GM19324 (cell line): ENCODE data around the gene MYG1.
"Not testable (repeated sequence)": the region's sequence is repeated elsewhere in the genome, so short reads cannot be mapped to it uniquely, and the experiment has no call there.

ENCODE experiments used
- ATAC-seq: cut with Tn5 transposase; IDR thresholded peaks from one replicate; pipeline ENCODE4 v1.9.1; 2021; ENCODE audit warnings: mild to moderate bottlenecking, moderate library complexity; ENCODE audit not compliant: unreplicated experiment, low FRiP score

MYG1 gene

DNA sequence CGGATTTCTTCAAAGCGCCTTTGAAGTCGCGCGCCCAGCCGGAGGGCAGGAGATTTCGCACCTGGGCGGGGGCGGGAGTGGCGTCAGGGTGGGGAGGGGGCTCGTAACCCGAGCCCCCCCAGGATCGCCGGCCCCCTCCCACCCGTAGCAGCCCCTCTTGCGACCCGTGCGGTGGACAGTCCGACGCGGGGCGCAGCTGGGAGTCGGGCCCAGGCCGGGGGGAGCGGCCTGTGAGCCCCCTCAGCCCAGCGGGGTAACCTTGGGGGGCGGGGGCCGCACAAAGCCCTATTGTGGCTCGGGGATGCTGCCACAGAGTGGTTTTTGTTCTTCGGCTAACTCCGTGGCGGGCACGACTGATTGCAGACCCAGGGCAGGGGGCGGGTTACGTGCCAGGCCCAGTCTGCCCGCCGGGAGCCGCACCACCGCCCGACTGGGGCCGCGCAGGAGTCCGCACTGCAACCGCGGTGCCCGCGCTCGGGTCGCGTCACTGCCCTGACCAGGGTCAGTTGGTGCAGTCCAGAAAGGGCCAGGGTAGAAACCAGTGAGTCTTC, 26.1 kb downstream of the MYG1 start:
- no peak for ATAC-seq

DNA sequence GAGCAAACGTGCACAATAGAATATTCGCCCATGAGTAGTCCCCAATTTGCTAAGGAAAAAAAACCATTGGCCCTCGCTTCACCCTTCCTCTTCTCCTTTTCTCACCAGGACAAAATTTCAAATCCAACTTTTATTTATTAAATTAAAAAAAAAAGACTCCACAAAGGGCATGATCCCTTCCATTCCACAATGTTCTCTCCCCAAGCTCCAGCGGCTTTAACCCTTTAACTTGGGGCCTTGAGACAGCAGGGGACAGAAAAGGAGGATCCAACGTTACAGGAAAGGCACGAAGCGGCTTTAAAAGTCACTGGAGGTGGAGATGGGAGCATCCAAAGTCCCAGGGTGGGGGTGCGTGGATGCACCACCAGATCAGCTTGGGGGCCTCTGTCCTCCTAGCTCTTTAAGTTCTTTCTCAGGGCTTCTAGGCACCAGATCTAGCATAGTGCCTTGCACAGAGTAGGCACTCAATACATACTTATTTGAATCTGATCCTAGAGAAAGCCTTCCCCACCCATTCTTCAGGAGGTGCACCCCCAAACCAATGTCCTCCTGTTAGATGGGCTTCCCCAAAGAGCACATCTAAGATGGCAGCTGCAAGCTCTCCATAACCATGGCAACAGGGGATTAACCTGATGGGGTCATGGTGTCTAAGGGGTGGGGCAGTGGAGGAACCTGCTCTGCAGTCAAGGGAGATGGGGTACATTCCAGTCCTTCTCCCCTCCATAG, 27.1 kb downstream of the MYG1 start:
- ATAC-seq: no peak

GRCh38 chr12:53327435-53328042, 28.0 kb downstream of the MYG1 start:
- no peak for ATAC-seq

- ATAC-seq: no peak
Observed at GRCh38 chr12:53328043-53328435, 28.5 kb downstream of the MYG1 start.

- no peak for ATAC-seq
Observed at GRCh38 chr12:53330671-53331070, 31.2 kb downstream of the MYG1 start.

DNA sequence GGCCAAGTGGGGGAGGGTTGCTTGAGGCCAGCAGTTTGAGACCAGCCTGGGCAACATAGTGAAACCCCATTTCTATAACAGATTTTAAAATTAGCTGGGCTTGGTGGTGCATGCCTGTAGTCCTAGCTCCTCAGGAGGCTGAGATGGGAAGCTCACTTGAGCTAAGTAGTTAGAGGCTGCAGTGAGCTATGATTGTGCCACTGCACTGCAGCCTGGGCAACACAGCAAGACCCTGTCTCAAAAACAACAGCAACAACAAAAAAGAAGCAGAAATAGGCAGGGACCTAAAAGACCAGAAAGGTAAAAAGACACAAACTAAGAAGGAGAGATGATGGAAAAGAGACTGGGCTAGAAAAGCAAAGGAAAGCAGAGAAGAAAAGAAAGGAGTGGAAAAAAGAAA, 32.8 kb downstream of the MYG1 start:
- ATAC-seq: not testable (repeated sequence)

- no peak for ATAC-seq
Observed at GRCh38 chr12:53332744-53333143, 33.2 kb downstream of the MYG1 start.

GRCh38 chr12:53333289-53333688, 33.8 kb downstream of the MYG1 start:
- ATAC-seq: no peak

DNA sequence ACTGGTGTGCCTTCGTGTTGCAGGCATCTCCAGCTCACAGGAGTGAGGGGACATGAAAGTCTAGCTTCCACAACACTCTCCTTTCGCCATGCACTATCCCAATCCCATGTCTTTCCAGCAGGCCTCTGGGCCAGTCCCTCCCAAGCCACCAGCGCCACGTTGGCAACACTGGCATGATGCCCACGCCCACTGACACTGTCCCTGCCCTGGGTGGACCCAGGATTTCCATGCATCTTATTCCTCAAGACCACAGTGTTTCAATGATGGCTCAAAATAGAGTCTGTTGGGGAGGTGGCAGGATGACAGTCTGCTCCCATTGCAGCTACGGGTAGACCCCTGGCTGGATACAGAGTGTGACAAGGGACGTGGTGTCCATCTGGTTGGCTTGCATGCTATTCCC, 34.4 kb downstream of the MYG1 start:
- no peak for ATAC-seq

- ATAC-seq: no peak
Observed at GRCh38 chr12:53334822-53335221, 35.3 kb downstream of the MYG1 start.

DNA sequence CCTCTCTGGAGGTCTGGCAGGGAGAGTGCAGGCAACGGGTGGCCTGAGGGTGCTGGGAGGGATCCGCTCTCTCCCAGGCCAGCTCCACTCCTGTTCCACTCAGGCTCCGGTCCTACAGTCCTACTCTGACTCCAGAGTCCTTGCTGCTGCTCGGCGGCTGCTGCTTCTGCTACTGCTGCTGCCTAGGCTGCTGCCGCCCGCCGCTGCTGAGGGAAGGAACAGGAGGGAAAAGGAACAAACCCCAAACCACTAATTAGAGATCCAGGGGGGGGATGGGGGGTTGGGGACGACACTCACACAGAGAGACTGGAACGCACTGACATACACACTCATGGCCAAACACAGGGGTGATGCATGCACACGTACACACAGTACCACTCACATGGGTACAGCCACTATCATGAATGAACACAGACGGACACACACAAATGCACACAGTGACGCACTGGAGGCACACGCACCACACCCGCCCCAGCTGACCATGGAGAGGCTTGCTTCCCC, 36.7 kb downstream of the MYG1 start, which contains the start of gene SP7:
Gene SP7, minus strand, starts transcription at position 174 of the 501 bp plus-strand sequence. CDS start 708 bp downstream, outside the sequence.
- ATAC-seq: no peak

GRCh38 chr12:53338017-53338416, 38.5 kb downstream of the MYG1 start:
- ATAC-seq: no peak

DNA sequence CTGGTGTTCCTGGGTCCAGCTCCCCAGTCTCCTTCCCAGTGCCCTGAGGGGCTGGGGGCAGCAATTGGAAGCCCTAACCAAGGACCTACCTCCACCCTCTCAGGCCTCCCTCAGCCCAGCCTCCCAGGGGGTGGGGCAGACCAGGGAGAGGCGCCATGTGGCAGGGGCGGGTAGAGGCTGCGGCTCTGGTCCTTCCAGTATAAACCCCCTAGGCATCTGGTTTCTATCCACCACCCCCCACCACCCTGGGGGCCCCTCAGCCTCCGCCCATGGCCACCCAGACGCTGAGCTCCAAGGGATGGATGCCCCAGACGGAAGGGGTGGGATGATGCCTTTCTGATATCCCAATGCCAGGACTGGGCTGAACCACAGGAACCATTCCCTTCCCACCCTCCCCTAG, 39.4 kb downstream of the MYG1 start:
- no peak for ATAC-seq

DNA sequence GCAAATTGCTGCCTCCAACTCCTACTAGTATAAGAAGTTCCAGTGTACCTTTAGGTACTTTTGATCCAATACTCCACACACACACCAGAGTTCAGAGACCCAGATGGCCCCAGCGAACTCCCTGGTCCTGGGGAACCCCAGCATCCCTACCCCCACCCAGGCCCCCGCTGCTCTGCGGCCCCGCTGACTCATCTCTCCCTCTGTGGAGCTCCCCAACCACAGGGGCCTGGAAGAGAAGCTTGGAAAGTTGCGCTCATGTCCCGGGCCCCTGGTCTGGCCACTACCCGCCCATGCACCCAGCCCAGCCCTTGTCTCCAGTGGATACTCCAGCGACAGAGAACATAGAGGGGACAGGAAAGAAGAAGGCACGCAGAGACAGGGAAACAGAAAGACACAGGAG, 40.9 kb downstream of the MYG1 start:
- ATAC-seq: no peak

- no peak for ATAC-seq
Observed at GRCh38 chr12:53343449-53343848, 44.0 kb downstream of the MYG1 start.

- ATAC-seq: no peak
Observed at GRCh38 chr12:53343969-53344368, 44.5 kb downstream of the MYG1 start.

- no peak for ATAC-seq
Observed at GRCh38 chr12:53344487-53344823, 45.0 kb downstream of the MYG1 start.

GRCh38 chr12:53344824-53345485, 45.5 kb downstream of the MYG1 start:
- ATAC-seq: peak; percentile 60

DNA sequence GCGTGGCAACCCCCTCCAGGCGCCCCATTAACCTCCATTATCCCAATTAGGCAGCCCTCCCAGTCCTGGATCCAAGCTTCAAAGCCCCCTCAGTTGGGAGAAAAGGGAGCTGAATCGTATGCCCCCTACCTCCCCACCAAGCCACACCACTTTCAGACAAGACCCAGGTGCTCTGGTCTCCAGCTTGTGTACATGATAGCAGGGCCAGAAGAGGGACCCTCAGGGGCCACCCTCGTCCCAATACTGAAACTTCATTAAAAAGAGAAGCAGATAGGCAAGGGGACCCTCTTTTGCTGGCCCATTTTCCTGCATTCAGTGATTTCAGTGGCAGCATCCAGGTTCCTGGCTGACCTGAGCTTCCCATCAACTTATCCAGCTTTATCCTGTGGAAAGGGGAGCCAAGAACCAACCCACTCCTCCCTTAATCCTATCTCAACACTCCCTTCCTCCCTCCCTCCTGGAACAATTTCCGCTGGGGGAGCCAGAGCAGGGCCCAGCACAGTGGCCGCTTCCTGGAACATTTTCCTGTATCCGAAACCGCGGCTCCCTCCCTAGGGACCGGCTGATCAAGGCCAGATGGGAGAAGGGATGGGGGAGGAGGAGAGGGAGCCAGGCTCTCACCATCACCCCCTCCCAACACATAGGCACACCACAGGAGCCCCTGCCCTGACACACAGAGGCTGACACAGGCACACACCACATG, 46.1 kb downstream of the MYG1 start:
- ATAC-seq: no peak

GRCh38 chr12:53346491-53346890, 47.0 kb downstream of the MYG1 start:
- no peak for ATAC-seq

DNA sequence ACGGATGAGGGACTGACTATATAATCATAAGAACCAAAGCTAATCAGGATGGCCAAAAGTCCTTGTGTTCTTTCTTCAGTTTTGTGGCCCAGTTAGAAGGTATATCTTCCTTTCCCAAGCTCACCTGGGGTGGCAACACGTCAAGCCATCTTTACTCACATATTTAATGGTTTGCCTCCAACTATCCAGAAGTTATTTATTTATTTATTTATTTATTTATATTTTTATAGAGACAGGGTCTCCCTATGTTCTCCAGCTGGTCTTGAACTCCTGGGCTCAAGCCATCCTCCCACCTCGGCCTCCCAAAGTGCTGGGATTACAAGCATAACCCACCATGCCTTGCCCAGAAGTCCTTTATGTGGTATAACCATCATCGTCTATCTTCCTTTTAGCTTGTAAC, 48.4 kb downstream of the MYG1 start:
- no peak for ATAC-seq
